IPS DF 4.7 (cell line): ENCODE measurements around the gene UBE3B.

Experiments used
- DNase-seq: peaks from one replicate; pipeline ENCODE4 v3.0.0-alpha.2; 2013; ENCODE audit warnings: low spot score; ENCODE audit errors: extremely low read depth

Gene UBE3B

DNA sequence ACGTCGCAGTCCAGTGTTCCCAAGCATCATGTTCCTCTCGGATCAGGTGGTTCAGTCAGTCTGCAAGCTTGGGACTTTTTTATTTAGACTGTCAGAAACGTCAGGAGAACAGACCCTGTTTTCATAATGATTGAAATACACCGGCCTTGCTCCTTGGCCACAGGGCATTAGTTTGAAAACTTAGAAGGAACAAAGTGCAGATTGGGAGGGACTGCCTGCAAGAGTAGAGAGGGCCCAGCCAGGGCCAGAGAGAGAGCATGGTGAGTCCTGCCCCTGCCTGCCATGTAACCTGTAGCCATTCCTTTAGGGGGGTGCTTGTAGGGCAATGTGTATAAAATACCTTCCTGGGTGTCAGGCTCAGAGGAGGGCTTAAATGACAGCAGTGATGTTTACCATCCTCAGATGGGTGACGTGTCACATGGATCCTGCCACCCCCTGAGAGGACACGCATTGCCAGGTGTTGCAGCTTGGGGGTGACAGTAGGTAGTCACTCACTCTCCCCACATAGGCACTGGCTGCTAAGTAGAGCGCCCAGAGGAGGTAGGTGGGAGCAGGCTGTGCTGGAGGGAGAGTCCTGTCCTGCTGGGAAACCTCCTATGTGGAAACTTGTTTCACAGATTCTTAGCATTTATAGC, 50.2 kb downstream of the UBE3B start:
- DNase-seq: no peak

DNA sequence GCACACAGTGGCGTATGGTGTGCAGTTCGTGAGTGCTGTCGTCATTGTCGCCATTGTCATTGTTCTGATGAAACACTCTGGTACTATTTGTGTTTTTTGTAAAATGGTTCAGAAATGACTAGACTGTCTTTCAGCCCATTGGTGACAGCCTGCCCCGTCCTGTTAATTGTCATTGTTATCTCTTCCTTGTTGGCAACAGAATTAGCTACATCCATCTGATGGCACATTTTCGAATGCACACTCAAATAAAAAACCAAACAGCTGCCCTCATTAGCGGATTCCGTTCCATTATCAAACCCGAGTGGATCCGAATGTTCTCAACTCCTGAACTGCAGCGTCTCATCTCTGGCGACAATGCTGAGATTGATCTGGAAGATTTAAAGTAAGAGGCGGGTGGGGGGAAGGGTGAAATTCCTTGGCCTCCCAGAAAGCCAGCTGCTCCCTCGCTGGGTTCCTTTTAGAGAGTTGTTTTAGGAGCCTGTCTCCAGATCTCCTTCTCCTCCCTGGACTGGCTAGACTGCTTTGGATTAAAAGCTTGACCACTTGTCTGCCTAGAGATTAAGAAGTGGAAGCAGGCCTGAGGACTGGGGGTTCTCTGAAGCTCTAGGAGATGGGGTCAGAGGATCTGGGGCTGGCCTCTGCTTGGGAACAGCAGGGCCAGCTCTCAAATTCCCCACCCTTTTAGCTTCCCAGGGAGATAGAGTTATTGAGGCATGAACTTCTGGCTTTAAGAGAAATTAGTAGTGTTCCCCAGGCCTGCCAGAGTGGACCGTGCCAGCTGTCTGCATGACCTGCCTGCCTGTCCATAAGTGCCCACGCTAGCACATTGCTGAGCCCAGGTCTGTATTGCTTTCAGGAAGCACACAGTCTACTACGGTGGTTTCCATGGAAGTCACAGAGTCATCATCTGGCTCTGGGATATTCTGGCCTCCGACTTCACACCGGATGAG, 52.5 kb downstream of the UBE3B start:
- DNase-seq: no peak

DNA sequence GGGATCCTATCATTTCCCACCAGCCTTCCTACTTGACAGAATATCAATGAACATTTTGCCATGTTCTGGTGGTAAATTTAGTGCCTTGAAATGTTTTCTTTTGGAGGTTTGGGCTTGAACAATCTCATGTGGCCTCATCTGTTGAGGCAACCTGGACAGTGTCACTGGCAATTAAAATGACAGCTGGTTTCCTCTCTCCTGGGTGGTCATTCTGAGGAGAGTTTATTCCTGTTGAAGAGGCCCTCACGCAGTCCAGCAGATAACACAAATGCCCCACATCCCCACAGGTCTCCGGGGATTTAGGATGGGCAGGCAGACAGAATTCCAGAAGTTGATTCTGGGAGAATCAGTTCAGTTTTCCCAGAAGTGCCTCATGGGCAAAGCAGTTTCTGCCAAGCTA, 54.0 kb downstream of the UBE3B start:
- DNase-seq: no peak

DNA sequence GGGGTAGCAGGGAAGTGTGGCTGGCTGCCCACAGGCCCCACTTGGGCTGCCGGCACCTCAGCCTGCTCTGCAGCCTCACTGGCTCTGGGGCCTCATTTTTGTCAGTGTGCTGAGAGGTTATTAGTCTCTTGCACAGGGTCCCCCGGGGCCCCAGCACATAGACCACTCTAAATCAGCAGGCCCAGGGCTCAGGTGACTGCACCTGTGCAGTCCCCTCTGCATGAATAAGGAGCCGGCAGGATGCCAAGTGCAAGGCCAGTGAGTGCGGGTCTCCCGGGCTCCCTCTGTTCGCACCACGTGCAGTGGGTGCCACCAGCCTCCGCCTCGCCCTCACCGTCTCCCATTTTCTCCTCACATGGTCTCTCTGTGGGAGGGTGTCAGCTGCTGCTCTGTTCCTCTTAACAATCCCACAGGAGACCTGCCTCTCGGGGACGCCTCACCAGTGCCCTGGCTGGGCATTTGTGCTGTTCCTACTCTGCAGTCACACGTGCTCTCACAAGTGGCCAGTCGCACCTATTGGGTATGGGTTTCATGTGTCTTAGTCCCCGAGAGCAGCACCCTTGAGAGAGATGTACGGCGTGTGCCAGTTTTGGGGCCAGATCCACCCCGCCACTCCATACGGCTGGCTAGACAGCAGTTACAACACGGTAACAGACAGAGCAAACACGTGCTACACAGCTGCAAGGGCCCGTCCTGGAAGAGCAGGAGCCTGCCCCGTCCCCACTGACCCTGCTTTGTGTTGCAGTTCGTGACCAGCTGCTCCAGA, 55.5 kb downstream of the UBE3B start:
- no peak for DNase-seq

DNA sequence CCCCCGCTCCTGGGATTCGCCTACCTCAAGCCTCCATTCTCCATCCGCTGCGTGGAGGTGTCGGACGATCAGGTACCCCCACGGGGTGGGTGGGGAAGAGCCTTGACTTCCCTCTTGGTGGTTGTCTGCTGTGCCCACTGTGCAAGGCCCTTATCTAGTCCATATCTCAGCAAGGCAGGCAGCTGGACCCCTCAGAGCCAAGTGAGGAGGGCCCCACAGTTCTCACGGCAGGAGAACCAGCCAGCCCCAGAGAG, 56.0 kb downstream of the UBE3B start:
- no peak for DNase-seq

DNA sequence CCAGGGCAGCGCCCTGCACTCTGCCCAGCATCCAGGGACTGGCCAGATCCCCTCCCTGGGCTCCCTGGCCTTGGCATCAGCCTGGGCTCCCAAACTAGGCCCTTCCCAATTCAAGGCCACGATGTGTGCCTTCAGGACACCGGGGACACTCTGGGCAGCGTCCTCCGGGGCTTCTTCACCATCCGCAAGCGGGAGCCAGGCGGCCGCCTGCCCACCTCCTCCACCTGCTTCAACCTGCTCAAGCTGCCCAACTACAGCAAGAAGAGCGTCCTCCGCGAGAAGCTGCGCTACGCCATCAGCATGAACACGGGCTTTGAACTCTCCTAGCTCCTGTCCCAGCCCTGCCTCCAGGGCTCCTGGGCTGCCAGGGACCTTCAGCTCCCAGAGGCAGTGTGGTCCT, 57.0 kb downstream of the UBE3B start:
- no peak for DNase-seq

DNA sequence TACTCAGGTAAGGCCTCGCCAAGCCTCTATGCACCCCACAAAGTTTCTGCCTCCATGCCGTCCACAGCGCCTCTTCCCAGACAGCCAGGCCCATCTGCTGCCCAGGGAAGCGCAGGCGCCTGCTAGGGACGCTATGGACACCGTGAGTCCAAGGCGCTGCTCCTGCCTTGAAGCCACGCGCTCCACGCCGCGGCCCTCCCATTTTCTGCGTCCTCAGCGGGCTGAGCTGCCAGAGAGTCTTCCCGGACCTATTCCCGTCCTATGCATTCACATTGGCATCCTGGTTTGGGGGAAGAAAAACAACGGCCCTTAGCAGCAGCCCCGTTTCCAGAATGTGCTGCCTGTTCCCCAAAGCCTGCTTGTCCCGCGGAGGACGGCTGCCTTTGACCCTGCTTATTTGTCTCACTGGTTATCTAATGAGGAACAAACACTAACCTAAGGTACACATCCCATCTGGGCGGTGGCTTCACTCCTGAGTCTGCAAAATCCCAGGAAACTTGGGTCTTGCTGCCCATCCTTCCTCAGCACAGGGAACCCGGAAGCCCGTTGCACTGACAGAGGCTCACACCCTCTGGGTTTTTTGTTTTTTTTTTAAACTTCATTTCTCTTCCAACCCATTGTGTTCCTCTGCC, 57.9 kb downstream of the UBE3B start:
- DNase-seq: no peak

DNA sequence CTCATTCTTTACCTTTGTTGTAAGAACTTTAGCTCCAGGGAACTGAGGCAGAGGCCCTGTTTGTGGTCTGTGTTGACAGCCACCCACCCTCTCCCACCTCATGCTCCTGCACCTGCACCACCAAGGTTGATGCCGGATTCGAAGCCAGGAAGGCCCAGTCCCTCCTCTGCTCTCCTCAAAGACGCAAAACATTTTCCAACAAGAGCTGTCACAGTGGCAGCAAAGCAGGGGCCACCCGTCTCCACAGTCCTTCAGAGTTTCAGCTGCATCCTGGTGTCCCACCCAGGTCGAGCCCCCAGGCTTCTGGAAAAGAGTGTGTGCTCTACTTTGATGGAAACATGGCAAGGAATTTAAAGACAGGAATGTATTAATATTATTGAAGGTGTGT, 58.4 kb downstream of the UBE3B start:
- no peak for DNase-seq

DNA sequence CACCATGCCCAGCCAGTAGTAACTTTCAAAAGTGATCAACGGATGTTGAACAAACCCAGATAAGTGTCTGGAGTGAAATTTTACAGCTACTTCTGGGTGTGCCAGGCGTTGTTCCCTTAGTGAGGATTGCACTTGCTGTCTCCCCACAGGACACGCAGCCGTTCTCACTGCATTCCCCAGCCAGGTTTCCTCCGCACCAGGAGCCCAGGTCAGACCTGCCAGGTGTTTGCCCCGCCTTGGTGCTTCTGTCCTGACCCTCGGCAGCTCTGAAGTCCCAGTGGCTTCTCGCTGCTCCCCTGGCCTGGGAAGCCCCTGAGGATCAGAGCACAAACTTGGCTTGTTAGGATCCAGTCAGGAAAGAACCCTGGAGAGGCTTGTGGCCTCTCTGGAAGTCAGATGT, 59.7 kb downstream of the UBE3B start:
- no peak for DNase-seq

DNA sequence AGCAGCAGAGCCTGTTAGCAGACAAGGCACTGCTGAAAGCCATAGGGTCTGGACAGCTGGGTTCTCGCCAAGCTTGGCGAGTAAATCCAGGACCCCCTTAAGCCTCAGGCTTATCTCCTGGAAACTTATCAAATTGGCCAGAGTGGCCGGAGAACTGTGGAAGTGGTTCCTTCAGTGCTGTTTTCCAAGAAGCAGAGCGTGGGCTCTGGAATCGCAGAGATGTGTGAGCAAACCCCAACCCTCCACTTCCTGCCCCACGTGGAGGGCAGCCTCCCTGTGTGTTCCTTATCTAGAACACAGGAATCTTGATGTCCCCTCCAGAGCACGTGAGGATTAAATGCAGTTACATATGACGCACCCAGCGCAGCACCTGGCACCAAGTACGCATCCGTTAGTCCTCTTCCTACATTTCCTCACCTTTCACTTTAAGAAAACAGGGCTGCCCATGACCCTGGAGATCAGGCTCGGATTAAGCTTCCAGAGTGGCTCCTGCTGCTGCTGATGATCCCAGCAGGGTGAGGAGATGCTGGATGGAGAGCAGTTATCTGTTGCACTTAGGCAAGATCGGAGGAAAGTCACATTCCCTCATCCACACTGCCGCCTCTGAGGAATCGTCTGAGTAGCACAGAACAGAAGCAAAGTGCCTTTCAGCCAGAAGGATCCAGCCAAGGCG, 60.9 kb downstream of the UBE3B start:
- no peak for DNase-seq

DNA sequence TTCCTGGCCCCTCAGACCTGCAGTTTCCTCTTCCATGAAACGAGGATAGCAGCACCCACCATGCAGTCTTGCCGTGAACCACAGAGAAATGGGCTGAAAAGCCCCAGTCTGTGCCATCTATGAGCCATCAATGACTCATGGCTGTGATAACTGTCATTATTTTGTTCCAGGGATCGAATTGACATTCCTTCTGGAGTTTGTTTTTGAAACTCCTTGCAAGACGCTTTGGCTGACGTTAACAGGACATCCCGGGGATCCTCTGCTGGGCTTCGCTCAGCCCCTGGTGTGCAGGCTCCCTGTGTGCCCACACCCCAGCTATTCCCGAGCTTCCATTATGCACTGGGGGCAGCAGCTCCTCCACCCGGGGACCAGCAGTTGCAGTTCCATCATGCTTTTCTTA, 62.1 kb downstream of the UBE3B start:
- no peak for DNase-seq

DNA sequence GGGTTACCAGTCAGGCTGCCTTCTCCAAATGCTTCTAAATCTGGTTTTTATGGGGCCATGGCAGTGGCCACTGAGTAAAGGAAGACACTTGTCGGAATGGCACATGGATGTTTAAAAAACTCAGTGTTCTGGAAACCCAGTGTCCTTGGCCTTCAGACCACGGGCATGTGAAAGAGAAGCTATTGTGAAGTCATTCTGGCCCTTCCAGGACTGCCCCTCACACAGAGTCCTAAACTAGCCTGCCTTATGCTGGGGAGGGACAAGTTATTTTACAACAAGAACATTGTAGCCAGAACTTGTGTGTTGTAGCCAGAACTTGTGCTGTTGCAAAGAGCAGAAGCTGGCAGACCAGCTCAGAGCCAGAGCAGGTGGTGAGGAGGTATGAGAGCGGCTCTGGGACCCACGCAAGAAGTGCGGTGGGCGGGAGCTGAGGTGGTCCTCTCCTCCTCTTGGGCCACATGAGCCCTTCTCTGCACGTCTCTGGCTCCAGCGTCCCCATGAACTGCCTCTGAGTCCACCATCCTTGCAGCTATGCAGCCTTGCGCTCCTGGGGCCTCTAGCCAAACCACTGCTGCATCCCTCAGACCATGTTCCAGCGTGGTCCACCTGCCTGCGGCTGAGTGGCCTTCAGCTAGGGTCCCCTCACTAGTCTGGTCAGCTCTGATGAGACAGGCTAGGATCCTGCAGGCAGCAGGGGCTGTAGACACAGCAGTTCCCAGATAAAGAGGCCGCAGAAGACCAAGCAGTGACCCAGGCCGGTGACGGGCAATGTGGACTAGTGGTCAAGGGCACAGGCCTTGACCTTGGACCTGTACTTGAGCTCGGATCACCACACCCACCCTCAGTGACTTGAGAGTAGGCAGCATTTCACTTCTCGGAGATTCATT, 63.3 kb downstream of the UBE3B start:
- no peak for DNase-seq

DNA sequence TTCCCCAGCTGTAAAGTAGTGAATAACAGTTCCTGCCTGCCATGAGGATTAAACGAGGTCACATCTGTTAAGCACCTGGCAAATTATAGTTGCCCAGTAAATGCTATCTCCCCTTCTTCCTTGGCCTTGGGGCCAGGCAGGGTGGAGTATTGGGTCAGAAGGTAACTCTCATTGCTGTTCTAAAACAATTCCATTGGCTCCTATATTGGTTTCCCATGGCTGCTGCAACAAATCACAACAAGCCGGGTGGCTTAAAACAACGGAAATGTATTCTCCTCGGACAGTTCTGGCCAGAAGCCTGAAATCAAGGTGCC, 63.9 kb downstream of the UBE3B start:
- no peak for DNase-seq

DNA sequence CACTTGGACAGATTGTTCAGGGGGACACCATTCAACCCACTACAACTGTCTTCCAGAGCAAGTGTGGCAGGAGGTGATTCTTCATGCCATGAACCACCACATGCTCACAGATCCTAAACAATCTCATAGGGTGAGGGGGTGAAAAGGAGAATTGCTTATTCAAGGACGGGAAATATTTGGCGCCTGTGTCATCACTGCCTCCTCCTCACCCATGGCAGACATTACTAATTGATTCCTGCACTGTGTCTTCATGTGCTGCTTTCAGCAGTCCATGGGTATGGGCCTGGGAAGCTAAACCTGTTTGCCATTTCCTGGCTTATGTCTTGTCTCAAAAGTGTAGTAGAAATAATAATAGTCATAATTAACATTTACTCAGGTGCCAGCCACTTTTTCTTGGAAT, 64.6 kb downstream of the UBE3B start:
- DNase-seq: no peak

DNA sequence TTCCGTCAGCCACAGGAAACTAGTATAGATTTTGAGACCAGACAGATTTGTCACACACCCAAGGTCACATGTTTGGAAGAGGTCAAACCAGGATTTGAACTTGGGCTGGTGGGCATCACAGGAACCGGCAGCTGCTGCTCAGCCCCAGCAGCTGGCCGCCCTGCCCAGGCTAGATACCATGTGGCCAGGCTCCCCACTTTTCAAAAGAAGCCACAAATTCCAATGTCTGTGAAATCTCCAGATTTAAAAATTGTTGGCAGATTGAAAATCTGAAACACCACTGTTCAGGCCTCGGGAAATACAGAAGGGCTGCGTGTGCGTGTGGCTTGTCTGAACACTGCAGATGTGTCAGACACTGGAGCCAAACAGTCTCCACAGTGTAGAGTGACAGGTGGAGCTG, 65.4 kb downstream of the UBE3B start:
- DNase-seq: no peak

DNA sequence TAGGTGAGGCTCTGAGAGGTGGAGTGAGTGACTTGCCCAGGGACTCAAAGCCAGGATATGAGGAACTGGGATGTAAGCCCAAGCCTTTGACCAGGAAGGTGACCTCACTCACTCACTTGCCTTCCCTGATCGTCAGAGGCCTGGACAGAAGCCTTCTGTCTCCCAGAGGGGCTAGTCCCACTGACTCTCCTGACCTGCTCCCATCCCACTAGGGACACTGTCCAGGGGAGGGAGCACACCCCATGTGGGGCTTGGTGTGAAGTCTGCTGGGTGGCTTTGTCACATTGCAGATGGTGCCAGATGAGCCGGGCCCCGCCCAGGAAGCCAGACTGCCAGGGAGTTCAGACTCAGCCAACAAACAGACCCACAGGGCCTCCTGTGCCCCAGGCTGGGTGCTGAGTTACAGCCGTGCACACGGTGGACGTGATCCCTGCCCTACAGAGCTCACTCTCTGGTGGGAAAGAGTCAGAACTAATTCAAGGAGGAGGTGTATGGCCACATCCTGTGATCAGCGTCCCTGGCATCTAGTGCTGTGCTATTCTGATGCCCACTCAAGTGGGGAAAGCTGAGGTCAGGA, 67.6 kb downstream of the UBE3B start:
- DNase-seq: no peak

DNA sequence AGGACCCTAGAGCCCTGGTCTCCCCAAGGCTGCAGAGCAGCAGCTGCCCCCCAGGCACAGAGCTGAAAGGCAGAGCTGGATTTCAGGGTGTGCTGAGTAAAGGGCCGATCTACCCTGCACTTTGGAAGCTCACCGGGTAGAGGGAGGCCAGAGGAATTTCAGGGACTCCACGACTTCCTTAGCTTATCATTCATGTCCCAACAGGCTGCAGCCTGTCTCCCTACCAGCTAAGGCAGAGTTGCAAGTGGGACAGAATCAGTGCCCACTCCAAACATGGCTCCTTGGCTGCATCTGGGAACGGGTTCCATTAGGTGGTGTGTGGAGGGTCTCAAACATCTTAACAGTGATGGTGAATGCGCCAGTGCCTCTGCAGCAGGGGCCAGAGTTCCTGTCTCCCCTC, 68.4 kb downstream of the UBE3B start:
- DNase-seq: no peak

DNA sequence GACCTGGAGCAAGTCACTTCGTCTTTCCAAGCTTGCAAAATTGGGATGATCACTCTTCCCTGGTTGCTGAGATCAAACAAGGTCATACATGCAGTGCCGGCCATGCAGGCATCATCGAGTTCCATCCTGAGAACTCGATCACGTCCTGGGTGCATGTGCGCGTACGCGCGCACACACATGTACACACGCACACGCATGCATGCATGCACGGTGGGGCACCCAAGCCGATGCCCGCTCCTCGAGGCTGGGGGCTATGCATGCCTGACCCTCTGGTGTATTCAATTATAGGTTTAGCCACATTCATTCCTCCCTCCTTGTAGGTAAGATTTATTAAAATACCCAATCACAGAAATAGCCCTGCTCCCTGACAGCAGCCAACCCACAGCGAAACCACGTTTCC, 69.9 kb downstream of the UBE3B start:
- DNase-seq: no peak

DNA sequence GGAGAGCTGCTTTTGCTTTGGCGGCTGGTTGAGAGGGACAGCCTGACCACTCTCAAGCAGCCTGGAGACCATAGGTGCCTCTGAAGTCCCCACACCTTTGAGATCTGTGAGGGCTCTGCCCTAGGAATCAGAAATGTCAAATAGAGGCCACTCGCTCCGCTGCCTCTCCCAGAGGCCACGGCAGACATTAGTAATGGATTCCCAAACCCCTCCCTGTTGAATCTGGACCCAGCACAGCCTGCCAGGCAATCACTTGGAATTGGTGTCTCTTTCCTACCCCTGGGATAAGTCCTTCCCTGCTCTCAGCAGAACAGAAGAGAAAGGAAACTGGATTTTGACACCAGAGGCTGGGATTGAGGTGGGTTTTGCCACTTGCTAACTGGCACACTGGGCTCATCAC, 70.8 kb downstream of the UBE3B start:
- DNase-seq: no peak

DNA sequence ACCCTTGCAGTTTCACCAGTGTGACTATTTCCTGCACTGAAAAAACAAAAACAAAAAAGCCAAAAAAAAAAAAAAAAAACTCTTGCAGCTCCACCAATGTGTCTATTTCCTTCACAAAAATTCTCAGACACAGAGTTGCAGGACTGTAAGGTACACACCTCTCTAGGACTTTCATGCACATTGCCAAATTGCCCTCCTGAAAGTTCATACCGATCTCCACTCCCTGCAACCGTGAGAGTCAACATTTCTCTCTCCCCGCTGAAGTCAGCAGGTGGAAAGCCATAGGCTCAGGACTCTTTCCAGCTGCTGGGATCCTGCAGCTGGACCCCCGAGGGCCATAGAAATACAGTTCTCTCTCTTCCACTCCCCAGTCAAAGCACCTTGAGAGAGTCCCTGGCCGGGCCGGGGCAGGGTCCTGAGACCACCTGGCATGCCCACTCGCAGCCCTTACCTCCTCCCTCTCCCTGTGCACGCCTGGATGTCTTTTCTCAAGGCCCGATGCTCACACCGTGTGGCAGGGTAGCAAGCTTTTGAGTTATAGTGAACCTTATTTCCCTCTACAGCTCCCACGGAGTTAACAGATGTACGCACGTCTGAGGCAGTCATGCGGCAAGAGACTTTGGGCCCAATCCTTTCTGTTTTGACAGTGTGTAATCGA, 72.3 kb downstream of the UBE3B start:
- DNase-seq: no peak
